Parathyroid adenoma (tissue), 2 donors: ENCODE results near the gene FASLG.

Experiments
- H2AFZ ChIP-seq: fragments of 300-600 bp; sonication (generic); one replicate; pipeline ENCODE4 v1.7.0; 2017; ENCODE audit warnings: antibody characterized with exemption, mild to moderate bottlenecking
- H3K27ac ChIP-seq: fragments of 300-600 bp; sonication (generic); one replicate; pipeline ENCODE4 v1.7.0; 2017
- H3K27me3 ChIP-seq: fragments of 300-600 bp; sonication (generic); one replicate; pipeline ENCODE4 v1.7.0; 2017; ENCODE audit warnings: low read length; ENCODE audit not compliant: control insufficient read depth, insufficient read depth
- H3K36me3 ChIP-seq: fragments of 300-600 bp; sonication (generic); one replicate; pipeline ENCODE4 v1.7.0; 2017; ENCODE audit warnings: low read length; ENCODE audit not compliant: control insufficient read depth, insufficient read depth
- H3K4me1 ChIP-seq: fragments of 300-600 bp; sonication (generic); one replicate; pipeline ENCODE4 v1.7.0; 2017; ENCODE audit warnings: control low read depth
- H3K4me2 ChIP-seq: fragments of 300-600 bp; sonication (generic); one replicate; pipeline ENCODE4 v1.7.0; 2017; ENCODE audit warnings: low read length
- H3K4me3 ChIP-seq: fragments of 300-600 bp; sonication (generic); one replicate; pipeline ENCODE4 v1.7.0; 2017; ENCODE audit warnings: low read depth, low read length
- H3K79me2 ChIP-seq: fragments of 300-600 bp; sonication (generic); one replicate; pipeline ENCODE4 v1.7.0; 2017; ENCODE audit warnings: control low read depth
- H3K9ac ChIP-seq: fragments of 300-600 bp; sonication (generic); one replicate; pipeline ENCODE4 v1.7.0; 2017; ENCODE audit warnings: mild to moderate bottlenecking
- H3K9me3 ChIP-seq: fragments of 300-600 bp; sonication (generic); one replicate; pipeline ENCODE4 v1.7.0; 2017; ENCODE audit warnings: low read length; ENCODE audit not compliant: control insufficient read depth
- TF ChIP-seq, protein P1 (sequence below): fragments of 300-600 bp; sonication (generic); IDR thresholded peaks from one replicate; pipeline ENCODE4 v1.7.0; 2017; ENCODE audit warnings: antibody characterized with exemption, mild to moderate bottlenecking
- donor health status: primary hyperparathyroidism.

The FASLG gene

DNA sequence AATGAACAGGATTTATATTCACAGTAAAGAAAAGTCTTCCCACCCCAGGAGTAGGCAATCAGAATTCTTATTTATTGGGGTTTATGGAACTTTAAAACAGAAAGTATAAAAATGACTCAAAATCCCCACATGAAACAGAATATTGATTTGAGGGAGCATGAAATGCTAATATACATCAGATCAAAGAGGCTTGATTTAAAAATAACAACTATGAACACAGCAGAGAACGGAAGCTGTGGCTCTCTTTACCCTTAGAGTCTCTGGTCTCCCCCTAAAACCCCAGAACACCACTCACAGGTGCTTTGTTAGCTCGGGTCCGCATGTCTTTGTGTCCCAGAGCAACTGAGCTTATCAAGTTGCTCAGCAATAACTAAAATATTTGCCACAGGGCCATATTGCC is 31.2 kb upstream of the FASLG start:
- TF ChIP-seq, protein P1, sequence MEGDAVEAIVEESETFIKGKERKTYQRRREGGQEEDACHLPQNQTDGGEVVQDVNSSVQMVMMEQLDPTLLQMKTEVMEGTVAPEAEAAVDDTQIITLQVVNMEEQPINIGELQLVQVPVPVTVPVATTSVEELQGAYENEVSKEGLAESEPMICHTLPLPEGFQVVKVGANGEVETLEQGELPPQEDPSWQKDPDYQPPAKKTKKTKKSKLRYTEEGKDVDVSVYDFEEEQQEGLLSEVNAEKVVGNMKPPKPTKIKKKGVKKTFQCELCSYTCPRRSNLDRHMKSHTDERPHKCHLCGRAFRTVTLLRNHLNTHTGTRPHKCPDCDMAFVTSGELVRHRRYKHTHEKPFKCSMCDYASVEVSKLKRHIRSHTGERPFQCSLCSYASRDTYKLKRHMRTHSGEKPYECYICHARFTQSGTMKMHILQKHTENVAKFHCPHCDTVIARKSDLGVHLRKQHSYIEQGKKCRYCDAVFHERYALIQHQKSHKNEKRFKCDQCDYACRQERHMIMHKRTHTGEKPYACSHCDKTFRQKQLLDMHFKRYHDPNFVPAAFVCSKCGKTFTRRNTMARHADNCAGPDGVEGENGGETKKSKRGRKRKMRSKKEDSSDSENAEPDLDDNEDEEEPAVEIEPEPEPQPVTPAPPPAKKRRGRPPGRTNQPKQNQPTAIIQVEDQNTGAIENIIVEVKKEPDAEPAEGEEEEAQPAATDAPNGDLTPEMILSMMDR, result no peak
- Histone ChIP-seq H3K79me2 (no peaks in the 10 kb centered on the region), H3K9ac (no peak overlapping the region), H3K36me3 (no peaks in the 10 kb centered on the region), H3K27ac (no peak overlapping the region), H3K9me3 (no peaks in the 10 kb centered on the region), H3K4me1 (no peaks in the 10 kb centered on the region), H3K27me3 (no peaks in the 10 kb centered on the region), H2AFZ (no peak overlapping the region), H3K4me2 (no peak overlapping the region), H3K4me3 (no peak overlapping the region)

DNA sequence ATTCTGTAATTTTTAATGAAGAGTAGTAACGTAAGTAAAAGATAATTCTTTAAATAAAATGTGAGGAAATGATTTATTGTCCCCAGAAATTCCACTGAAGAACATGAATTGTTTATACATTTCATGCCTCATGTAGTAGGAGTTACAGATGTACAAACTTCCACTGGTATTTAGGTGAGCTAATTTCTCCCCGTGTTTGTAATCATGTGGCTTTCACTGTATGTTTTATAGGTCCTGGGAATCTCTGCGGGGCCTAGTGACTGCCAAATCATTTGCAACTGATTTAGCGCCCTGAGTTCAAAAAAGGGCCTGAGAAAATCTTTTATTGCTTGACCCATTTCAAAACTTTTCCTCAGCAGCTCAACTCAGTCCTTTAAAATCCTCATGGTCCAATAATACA is 30.5 kb upstream of the FASLG start:
- no peak overlapping the region for H2AFZ ChIP-seq
- H3K4me2 ChIP-seq, result no peak overlapping the region
- H3K36me3 ChIP-seq, result no peaks in the 10 kb centered on the region
- no peak overlapping the region for H3K4me3 ChIP-seq
- H3K27me3 ChIP-seq, result no peaks in the 10 kb centered on the region
- TF ChIP-seq, protein P1, result no peak
- H3K79me2 ChIP-seq, result no peaks in the 10 kb centered on the region
- H3K9ac ChIP-seq, result no peak overlapping the region
- no peaks in the 10 kb centered on the region for H3K9me3 ChIP-seq
- H3K4me1 ChIP-seq, result no peaks in the 10 kb centered on the region
- H3K27ac ChIP-seq, result no peak overlapping the region

DNA sequence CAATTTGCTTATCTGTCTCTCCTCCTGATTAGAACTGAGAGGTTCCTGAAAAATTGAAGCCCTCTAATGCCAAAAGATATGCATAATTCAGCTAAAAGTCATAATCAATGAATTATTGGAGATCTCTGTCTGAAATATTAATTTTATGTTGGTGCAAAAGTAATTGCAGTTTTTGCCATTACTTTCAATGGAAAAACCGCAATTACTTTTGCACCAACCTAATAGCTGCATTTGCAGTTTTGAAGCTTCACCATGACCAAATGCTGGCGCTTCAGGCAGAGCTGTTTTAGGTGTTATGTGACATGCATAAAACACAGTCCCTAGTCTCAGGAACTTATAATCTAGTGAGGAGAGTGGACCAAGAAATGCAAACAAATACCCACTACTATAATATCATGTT is 29.7 kb upstream of the FASLG start:
- Histone ChIP-seq H3K9me3 (no peaks in the 10 kb centered on the region), H3K36me3 (no peaks in the 10 kb centered on the region), H3K27ac (no peak overlapping the region), H3K4me3 (no peak overlapping the region), H2AFZ (no peak overlapping the region), H3K4me2 (no peak overlapping the region), H3K79me2 (no peaks in the 10 kb centered on the region), H3K9ac (no peak overlapping the region), H3K4me1 (no peaks in the 10 kb centered on the region), H3K27me3 (no peaks in the 10 kb centered on the region)
- TF ChIP-seq, protein P1, result no peak

DNA sequence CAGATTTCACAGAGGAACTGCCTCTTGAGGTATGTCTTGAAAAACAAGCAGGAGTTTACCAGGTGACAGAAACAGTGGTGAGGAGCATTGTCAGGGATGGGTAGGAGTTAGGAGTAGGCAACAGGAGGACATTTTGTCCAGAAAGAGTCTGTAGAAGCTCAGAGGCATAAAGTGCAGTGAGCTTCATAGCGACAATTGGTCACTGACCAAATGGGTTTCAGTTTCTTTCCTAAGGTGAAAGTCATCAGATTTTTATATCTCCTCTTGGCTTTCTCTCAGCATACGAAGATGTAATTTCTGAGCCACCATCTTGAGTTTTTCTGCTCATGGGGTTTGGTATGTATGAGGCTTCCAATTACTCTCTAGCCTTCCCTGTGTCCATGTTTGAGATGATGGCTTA is 29.3 kb upstream of the FASLG start:
- no peaks in the 10 kb centered on the region for H3K4me1 ChIP-seq
- no peak overlapping the region for H3K4me3 ChIP-seq
- H3K4me2 ChIP-seq, result no peak overlapping the region
- no peaks in the 10 kb centered on the region for H3K36me3 ChIP-seq
- no peak overlapping the region for H3K27ac ChIP-seq
- H3K9ac ChIP-seq, result no peak overlapping the region
- no peaks in the 10 kb centered on the region for H3K27me3 ChIP-seq
- no peaks in the 10 kb centered on the region for H3K9me3 ChIP-seq
- no peaks in the 10 kb centered on the region for H3K79me2 ChIP-seq
- TF ChIP-seq, protein P1, result no peak
- no peak overlapping the region for H2AFZ ChIP-seq

DNA sequence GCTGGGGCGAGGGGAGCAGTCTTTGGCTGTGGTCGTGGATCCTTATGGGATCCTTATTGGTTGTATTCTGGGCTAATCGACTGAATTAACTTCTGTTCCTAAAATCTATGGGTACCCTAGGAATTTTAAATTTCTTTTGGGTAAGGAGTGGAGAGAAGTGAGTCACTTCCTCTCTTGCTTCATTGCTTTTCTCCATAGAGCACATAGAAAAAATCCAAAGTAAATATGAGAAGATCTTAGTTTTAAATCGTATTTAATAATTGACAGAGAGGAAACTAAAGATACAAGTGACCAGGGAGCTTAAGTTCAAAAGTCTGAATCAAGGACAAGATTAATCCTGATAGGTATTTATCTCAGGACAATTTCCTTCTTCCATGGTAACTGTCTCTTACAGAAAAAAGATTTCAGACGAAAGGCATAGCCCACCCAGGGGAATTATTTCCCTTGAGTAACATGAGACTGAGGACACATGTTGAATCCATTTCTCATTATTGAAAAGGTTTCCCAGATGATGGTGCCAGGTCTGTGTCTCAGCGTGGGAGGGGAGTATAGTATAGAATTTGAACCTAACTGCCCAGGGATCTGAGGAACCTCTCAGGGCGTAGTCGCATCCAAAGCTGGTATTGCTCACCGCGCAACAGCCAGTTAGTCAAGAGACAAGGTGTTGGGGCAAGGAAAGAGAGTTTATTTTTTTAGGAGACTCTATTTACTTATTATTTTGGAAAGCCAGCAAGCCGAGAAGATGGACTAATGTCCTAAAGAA is 28.7 kb upstream of the FASLG start:
- Histone ChIP-seq H3K36me3 (no peaks in the 10 kb centered on the region), H3K4me3 (no peak overlapping the region), H3K9ac (no peak overlapping the region), H2AFZ (no peak overlapping the region), H3K27me3 (no peaks in the 10 kb centered on the region), H3K79me2 (no peaks in the 10 kb centered on the region), H3K4me1 (no peaks in the 10 kb centered on the region), H3K9me3 (no peaks in the 10 kb centered on the region), H3K27ac (no peak overlapping the region), H3K4me2 (no peak overlapping the region)
- TF ChIP-seq, protein P1, result no peak
